ENCODE measurements around the gene HS6ST1. TPM values are rescaled to one million over a fixed set of nuclear protein-coding genes. Genes with fewer than 3 reads are reported as not detected.

The HS6ST1 gene
- total RNA-seq, 6 experiments from 2014 or later = 18.5 to 27.2 (median 24.3) TPM

- peak; percentile 54 for TF ChIP-seq CTCF (IDR thresholded peaks at IDR 0.05)
Measured at GRCh38 chr2:128354726-128355470, 36.2 kb upstream of the HS6ST1 start.

GRCh38 chr2:128354161-128354560 is 35.5 kb upstream of the HS6ST1 start:
- no peak overlapping the region for H3K27ac Mint-ChIP-seq
- no peak overlapping the region for H3K4me3 Mint-ChIP-seq
- peaks cover 8% of the 10 kb centered on the region; the same call in 1 of the 2 replicates for H3K9me3 Mint-ChIP-seq
- 0 out of 2 replicates have a peak, but pooled peaks cover 5% of the 10 kb centered on the region for H3K36me3 Mint-ChIP-seq (ENCODE audit: low read depth)
- peaks cover 9% of the 10 kb centered on the region for H3K4me1 Mint-ChIP-seq (ENCODE audit: low read depth)
- H3K27me3 Mint-ChIP-seq (ENCODE audit: insufficient read depth) = peaks cover 4% of the 10 kb centered on the region
- no peak for DNase-seq
- no peak for TF ChIP-seq CTCF (IDR thresholded peaks at IDR 0.05)

More at GRCh38 chr2:128354726-128355470, 36.2 kb upstream of the HS6ST1 start:
- Mint-ChIP-seq H3K27me3 (ENCODE audit: insufficient read depth) (peaks cover 4% of the 10 kb centered on the region), H3K36me3 (ENCODE audit: low read depth) (0 out of 2 replicates have a peak, but pooled peaks cover 5% of the 10 kb centered on the region), H3K4me1 (ENCODE audit: low read depth) (peaks cover 9% of the 10 kb centered on the region), H3K4me3 (no peak overlapping the region), H3K27ac (no peak overlapping the region), H3K9me3 (peaks cover 8% of the 10 kb centered on the region; the same call in 1 of the 2 replicates)
- DNase-seq = peak; percentile 34

GRCh38 chr2:128350736-128351135 is 32.1 kb upstream of the HS6ST1 start:
- 0 out of 2 replicates have a peak, but pooled peaks cover 5% of the 10 kb centered on the region for H3K36me3 Mint-ChIP-seq (ENCODE audit: low read depth)
- H3K27ac Mint-ChIP-seq = no peak overlapping the region
- TF ChIP-seq CTCF (IDR thresholded peaks at IDR 0.05) = no peak
- peaks cover 4% of the 10 kb centered on the region for H3K27me3 Mint-ChIP-seq (ENCODE audit: insufficient read depth)
- peaks cover 25% of the 10 kb centered on the region for H3K4me1 Mint-ChIP-seq (ENCODE audit: low read depth)
- no peak for DNase-seq
- H3K9me3 Mint-ChIP-seq = peaks cover 8% of the 10 kb centered on the region; the same call in 1 of the 2 replicates
- no peak overlapping the region for H3K4me3 Mint-ChIP-seq

GRCh38 chr2:128348701-128349100 is 30.0 kb upstream of the HS6ST1 start:
- Mint-ChIP-seq H3K36me3 (ENCODE audit: low read depth) (peaks cover 5% of the 10 kb centered on the region; the same call in 1 of the 2 replicates), H3K9me3 (peaks cover 8% of the 10 kb centered on the region; the same call in 1 of the 2 replicates), H3K4me3 (no peak overlapping the region), H3K4me1 (ENCODE audit: low read depth) (peaks cover 15% of the 10 kb centered on the region), H3K27me3 (ENCODE audit: insufficient read depth) (peaks cover 2% of the 10 kb centered on the region), H3K27ac (no peak overlapping the region)
- no peak for TF ChIP-seq CTCF (IDR thresholded peaks at IDR 0.05)
- DNase-seq = no peak

- DNase-seq = peak; percentile 36
- Mint-ChIP-seq H3K9me3 (peaks cover 8% of the 10 kb centered on the region; the same call in 1 of the 2 replicates), H3K27ac (peak overlapping the region; percentile 60; the same call in 1 of the 2 replicates), H3K4me1 (ENCODE audit: low read depth) (peaks cover 15% of the 10 kb centered on the region), H3K36me3 (ENCODE audit: low read depth) (peaks cover 7% of the 10 kb centered on the region; the same call in 1 of the 2 replicates), H3K27me3 (ENCODE audit: insufficient read depth) (peaks cover 4% of the 10 kb centered on the region), H3K4me3 (no peak overlapping the region)
- TF ChIP-seq CTCF (IDR thresholded peaks at IDR 0.05) = no peak
Measured at GRCh38 chr2:128347701-128348539, 29.3 kb upstream of the HS6ST1 start.
